Peyer's patch (tissue), 4 donors: Measurements from ENCODE around the gene TAF5. TPM values are rescaled to one million over a fixed set of nuclear protein-coding genes. Genes with fewer than 3 reads are reported as not detected.

ENCODE experiments used
- DNase-seq, 3 donors: peaks; one replicate each; pipeline ENCODE4 v3.0.0-alpha.2; 2017 to 2019
- H3K27ac ChIP-seq, 4 donors: fragments of 200-600 bp; sonication (generic); one replicate each; pipeline ENCODE4 v1.5.1; 2016 to 2019
- H3K27me3 ChIP-seq, 2 donors: fragments of 200-600 bp; sonication (generic); one replicate each; pipeline ENCODE4 v1.5.1; 2019
- H3K36me3 ChIP-seq, 3 donors: fragments of 200-600 bp; sonication (generic); one replicate each; pipeline ENCODE4 v1.5.1; 2016 to 2019
- H3K4me1 ChIP-seq, 4 donors: fragments of 200-600 bp; sonication (generic); one replicate each; pipeline ENCODE4 v1.5.1; 2016 to 2019
- H3K4me3 ChIP-seq, 4 donors: fragments of 200-600 bp; sonication (generic); 1 replicate in 3 of 4; 2 replicates in 1 of 4; pipeline ENCODE4 v1.5.1; 2016 to 2019; ENCODE audit warnings: mild to moderate bottlenecking in 1 of 4
- H3K9me3 ChIP-seq, 4 donors: fragments of 200-600 bp; sonication (generic); one replicate each; pipeline ENCODE4 v1.5.1; 2016 to 2019; ENCODE audit warnings: mild to moderate bottlenecking in 1 of 4
- POLR2A ChIP-seq, 2 donors: fragments of 450-650 bp; IDR thresholded peaks; one replicate each; pipeline ENCODE4 v1.5.1; 2017; ENCODE audit warnings: antibody characterized with exemption in 2 of 2, mild to moderate bottlenecking in 2 of 2, moderate library complexity in 2 of 2
- total RNA-seq, 4 donors: library from RNA; depleted of rRNA; stranded (reverse); fragments of >200 nt; gene quantifications; one replicate each; pipeline ENCODE4 v1.1.0, GENCODE V29; 2016
- TF ChIP-seq, protein P1 (sequence below), 6 experiments: fragments of 450-650 bp in 4 of 6; fragments of 200-600 bp in 2 of 6; sonication (generic) in 1 of 6; IDR thresholded peaks; one replicate each; pipeline ENCODE4 v1.5.1; 2017 to 2019; ENCODE audit warnings: antibody characterized with exemption in 6 of 6, mild to moderate bottlenecking in 3 of 6, moderate library complexity in 1 of 6

The TAF5 gene
- total RNA-seq, 4 donors from 2014 or later = 3.6 to 7.0 (median 5.3) TPM

DNA sequence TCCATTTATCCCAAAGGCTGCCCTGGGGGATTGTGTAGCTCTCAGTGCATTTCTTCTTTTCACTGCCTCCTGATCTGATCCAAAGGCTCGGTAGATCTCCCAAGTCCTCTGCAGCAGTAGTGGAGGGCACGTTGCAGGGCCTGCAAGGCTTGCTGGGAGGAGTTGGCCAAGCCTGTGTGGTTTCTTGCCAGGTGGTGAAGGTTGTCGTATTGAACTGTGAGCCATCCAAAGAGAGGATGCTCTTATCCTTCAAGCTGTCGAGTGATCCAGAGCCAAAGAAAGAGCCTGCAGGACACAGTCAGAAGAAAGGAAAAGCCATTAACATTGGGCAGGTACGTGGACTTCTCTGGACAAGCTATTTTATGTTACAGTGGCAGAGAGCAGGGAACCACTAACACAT is 49.8 kb downstream of the TAF5 start:
- DNase-seq = no peak
- H3K27me3 ChIP-seq = no peaks in the 10 kb centered on the region
- no peaks in the 10 kb centered on the region for H3K9me3 ChIP-seq
- H3K4me3 ChIP-seq = no peak overlapping the region
- TF ChIP-seq, protein P1, sequence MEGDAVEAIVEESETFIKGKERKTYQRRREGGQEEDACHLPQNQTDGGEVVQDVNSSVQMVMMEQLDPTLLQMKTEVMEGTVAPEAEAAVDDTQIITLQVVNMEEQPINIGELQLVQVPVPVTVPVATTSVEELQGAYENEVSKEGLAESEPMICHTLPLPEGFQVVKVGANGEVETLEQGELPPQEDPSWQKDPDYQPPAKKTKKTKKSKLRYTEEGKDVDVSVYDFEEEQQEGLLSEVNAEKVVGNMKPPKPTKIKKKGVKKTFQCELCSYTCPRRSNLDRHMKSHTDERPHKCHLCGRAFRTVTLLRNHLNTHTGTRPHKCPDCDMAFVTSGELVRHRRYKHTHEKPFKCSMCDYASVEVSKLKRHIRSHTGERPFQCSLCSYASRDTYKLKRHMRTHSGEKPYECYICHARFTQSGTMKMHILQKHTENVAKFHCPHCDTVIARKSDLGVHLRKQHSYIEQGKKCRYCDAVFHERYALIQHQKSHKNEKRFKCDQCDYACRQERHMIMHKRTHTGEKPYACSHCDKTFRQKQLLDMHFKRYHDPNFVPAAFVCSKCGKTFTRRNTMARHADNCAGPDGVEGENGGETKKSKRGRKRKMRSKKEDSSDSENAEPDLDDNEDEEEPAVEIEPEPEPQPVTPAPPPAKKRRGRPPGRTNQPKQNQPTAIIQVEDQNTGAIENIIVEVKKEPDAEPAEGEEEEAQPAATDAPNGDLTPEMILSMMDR (IDR thresholded peaks at IDR 0.05) = no peak
- TF ChIP-seq POLR2A (IDR thresholded peaks at IDR 0.05) = no peak
- H3K27ac ChIP-seq = no peak overlapping the region
- H3K36me3 ChIP-seq = peaks cover 0 to 89% (median 0%) of the 10 kb centered on the region in 3 donors
- H3K4me1 ChIP-seq = no peaks in the 10 kb centered on the region

DNA sequence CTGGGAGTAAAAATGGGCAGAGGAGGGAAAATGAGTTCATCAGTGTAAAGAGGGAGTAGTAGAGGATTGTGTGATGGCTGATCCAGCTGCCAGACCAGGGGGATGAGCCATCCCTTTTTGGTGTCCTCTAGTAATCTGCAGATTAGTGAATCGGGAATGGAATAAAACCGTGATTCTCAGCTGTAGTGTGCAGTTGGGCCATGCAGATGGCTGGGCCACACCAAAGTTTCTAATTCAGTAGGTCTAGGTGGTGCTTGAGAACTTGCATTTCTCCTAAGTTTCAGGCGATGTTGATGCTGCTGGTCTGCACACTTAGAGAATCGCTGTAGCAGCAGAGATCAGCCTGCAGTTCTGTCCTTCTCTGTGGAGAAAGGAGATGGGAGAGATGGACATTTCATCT is 51.3 kb downstream of the TAF5 start:
- peaks cover 0 to 89% (median 0%) of the 10 kb centered on the region in 3 donors for H3K36me3 ChIP-seq
- H3K27ac ChIP-seq = no peak overlapping the region
- no peaks in the 10 kb centered on the region for H3K4me1 ChIP-seq
- DNase-seq = no peak
- H3K9me3 ChIP-seq = no peaks in the 10 kb centered on the region
- no peak for TF ChIP-seq POLR2A (IDR thresholded peaks at IDR 0.05)
- TF ChIP-seq, protein P1 (IDR thresholded peaks at IDR 0.05) = no peak
- H3K4me3 ChIP-seq = no peak overlapping the region
- H3K27me3 ChIP-seq = no peaks in the 10 kb centered on the region

DNA sequence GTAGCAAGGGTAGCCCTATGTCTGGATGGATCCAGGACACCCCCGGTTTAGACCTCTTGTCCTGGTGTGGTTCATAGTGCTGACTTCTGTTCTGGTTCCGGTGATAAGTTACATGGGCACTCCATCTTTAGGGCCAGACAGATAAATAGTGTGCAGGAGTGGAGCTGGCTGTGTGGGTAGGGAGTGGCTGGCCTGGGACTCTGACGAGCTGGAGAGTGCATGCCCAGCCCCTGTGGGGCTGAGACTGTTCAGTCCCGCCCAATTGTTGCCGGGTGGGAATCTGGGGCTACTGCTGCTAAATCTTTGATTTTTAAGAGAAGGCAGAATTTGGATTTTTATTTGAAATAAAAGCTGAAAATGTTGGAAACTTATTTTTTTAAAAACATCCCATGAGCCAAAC is 56.0 kb downstream of the TAF5 start:
- Histone ChIP-seq H3K27ac (no peak overlapping the region), H3K4me3 (no peak overlapping the region), H3K9me3 (no peaks in the 10 kb centered on the region), H3K4me1 (no peaks in the 10 kb centered on the region), H3K27me3 (no peaks in the 10 kb centered on the region), H3K36me3 (peaks cover 0 to 86% (median 0%) of the 10 kb centered on the region in 3 donors)
- no peak for DNase-seq
- TF ChIP-seq, protein P1 (IDR thresholded peaks at IDR 0.05) = no peak
- no peak for TF ChIP-seq POLR2A (IDR thresholded peaks at IDR 0.05)

DNA sequence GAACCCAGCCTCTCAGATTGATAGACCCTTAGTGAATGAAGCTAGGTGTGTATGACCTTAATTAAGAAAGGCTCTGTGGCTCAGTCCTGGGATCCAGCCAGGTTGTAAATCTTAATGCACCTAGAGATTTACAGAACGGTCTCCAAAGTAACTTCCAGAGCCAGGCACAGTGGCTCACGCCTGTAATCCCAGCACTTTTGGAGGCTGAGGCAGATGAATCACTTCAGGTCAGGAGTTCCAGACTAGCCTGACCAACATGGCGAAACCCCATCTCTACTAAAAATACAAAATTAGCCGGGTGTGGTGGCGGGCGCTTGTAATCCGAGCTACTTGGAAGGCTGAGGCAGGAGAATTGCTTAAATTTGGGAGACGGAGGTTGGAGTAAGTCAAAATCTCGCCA is 60.1 kb downstream of the TAF5 start:
- Histone ChIP-seq H3K36me3 (peaks cover 0 to 72% (median 0%) of the 10 kb centered on the region in 3 donors), H3K4me1 (no peaks in the 10 kb centered on the region), H3K9me3 (no peaks in the 10 kb centered on the region), H3K27me3 (no peaks in the 10 kb centered on the region), H3K27ac (no peak overlapping the region), H3K4me3 (no peak overlapping the region)
- no peak for DNase-seq
- TF ChIP-seq, protein P1 (IDR thresholded peaks at IDR 0.05) = no peak
- no peak for TF ChIP-seq POLR2A (IDR thresholded peaks at IDR 0.05)

DNA sequence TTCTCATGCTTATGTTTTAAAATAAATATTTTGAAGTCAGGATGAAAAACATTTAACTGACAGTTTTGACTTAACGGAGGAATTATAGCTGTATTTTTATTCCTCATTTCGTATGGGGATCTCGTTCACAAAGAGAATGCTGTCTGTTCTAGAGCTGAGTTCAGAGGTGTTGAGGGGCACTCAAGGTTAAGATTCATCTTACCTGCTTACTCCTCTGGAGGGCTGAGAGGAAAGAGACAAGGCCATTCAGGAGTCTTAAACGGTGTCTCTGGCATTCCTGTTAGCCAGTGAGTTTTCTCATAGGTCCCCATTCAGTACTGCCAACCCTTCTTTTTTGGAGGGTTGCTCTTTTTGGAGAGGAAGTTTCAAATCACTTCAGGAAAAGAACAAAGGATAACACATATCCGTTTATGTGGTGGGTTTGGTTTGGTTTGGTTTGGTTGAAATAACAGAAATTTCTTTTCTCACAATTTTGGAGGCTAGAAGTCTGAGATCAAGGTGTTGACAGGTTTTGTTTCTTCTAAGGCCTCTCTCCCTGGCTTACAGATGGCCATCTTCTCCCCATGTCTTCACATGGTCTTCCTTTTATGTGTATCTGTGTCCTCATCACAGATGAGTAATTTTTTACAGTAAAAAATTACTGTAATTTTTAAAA is 61.3 kb downstream of the TAF5 start:
- Histone ChIP-seq H3K9me3 (no peaks in the 10 kb centered on the region), H3K27ac (no peak overlapping the region), H3K27me3 (no peaks in the 10 kb centered on the region), H3K4me1 (no peaks in the 10 kb centered on the region), H3K36me3 (peaks cover 0 to 66% (median 0%) of the 10 kb centered on the region in 3 donors), H3K4me3 (no peak overlapping the region)
- TF ChIP-seq, protein P1 (IDR thresholded peaks at IDR 0.05) = no peak
- TF ChIP-seq POLR2A (IDR thresholded peaks at IDR 0.05) = no peak
- DNase-seq = no peak
